ENCODE measurements around the gene RITA1. TPM values are rescaled to one million over a fixed set of nuclear protein-coding genes. Genes with fewer than 3 reads are reported as not detected.

RITA1 gene
- total RNA-seq, 2 experiments from 2014 or later: 21.0 to 22.6 TPM

- ChIA-PET POLR2A (no interaction called here), CTCF (no interaction called here)
- Mint-ChIP-seq H3K9me3 (ENCODE audit: insufficient read depth) (no peaks in the 10 kb centered on the region), H3K4me3 (no peak overlapping the region), H3K36me3 (ENCODE audit: low read depth) (no peaks in the 10 kb centered on the region), H3K27me3 (ENCODE audit: low read depth) (peaks cover 12% of the 10 kb centered on the region), H3K4me1 (ENCODE audit: low read depth) (no peaks in the 10 kb centered on the region), H3K27ac (no peak overlapping the region)
- ATAC-seq: no peak
- no peak for DNase-seq
Measured at GRCh38 chr12:113144806-113145205, 40.7 kb upstream of the RITA1 start.

- POLR2A ChIA-PET: no interaction called here
- Mint-ChIP-seq H3K4me3 (no peak overlapping the region), H3K27me3 (ENCODE audit: low read depth) (peaks cover 20% of the 10 kb centered on the region), H3K27ac (no peak overlapping the region), H3K9me3 (ENCODE audit: insufficient read depth) (no peaks in the 10 kb centered on the region), H3K4me1 (ENCODE audit: low read depth) (no peaks in the 10 kb centered on the region), H3K36me3 (ENCODE audit: low read depth) (no peaks in the 10 kb centered on the region)
- no peak for ATAC-seq
- CTCF ChIA-PET: no interaction called here
- DNase-seq: no peak
Measured at GRCh38 chr12:113145720-113146551, 39.6 kb upstream of the RITA1 start.

- ChIA-PET POLR2A (no interaction called here), CTCF (no interaction called here)
- peaks cover 22% of the 10 kb centered on the region for H3K27me3 Mint-ChIP-seq (ENCODE audit: low read depth)
- no peak for DNase-seq
- no peaks in the 10 kb centered on the region for H3K36me3 Mint-ChIP-seq (ENCODE audit: low read depth)
- H3K9me3 Mint-ChIP-seq (ENCODE audit: insufficient read depth): no peaks in the 10 kb centered on the region
- peaks cover 2% of the 10 kb centered on the region for H3K4me1 Mint-ChIP-seq (ENCODE audit: low read depth)
- no peak overlapping the region for H3K4me3 Mint-ChIP-seq
- H3K27ac Mint-ChIP-seq: no peak overlapping the region
- ATAC-seq: no peak
Measured at GRCh38 chr12:113146999-113147398, 38.5 kb upstream of the RITA1 start.

- ATAC-seq (peak; percentile 17), DNase-seq (no peak)
- peaks cover 31% of the 10 kb centered on the region for H3K27me3 Mint-ChIP-seq (ENCODE audit: low read depth)
- no peaks in the 10 kb centered on the region for H3K9me3 Mint-ChIP-seq (ENCODE audit: insufficient read depth)
- H3K4me3 Mint-ChIP-seq: no peak within 1 kb of the TSS
- peaks cover 19% of the 10 kb centered on the region for H3K4me1 Mint-ChIP-seq (ENCODE audit: low read depth)
- no peak within 1 kb of the TSS for H3K27ac Mint-ChIP-seq
- H3K36me3 Mint-ChIP-seq (ENCODE audit: low read depth): no peaks in the 10 kb centered on the region
- ChIA-PET CTCF (interaction anchor here (1.2 to 1.4 kb wide), 2 partner anchors 23 to 25 kb away, joined by 3 to 5 read pairs; no protein-coding TSS in a partner anchor), POLR2A (no interaction called here)
Measured at GRCh38 chr12:113149361-113150150, 36.0 kb upstream of the RITA1 start, which contains the start of gene CFAP73. TSS of gene CFAP73 (plus strand) at chr12:113149724. CDS start at chr12:113149858, 134 bp downstream.

- H3K36me3 Mint-ChIP-seq (ENCODE audit: low read depth): peaks cover under 1% of the 10 kb centered on the region
- H3K27me3 Mint-ChIP-seq (ENCODE audit: low read depth): peaks cover 23% of the 10 kb centered on the region
- ChIA-PET POLR2A (interaction anchor here (0.6 to 1.3 kb wide), 3 partner anchors 18 to 268 kb away, joined by 3 to 4 read pairs (median 3); no protein-coding TSS in a partner anchor), CTCF (interaction anchor here (1.3 to 4.5 kb wide), 3 partner anchors 16 to 53 kb away, joined by 5 to 27 read pairs (median 25); partner anchors contain the start of gene RASAL1)
- H3K27ac Mint-ChIP-seq: no peak overlapping the region
- no peak overlapping the region for H3K4me3 Mint-ChIP-seq
- no peak for ATAC-seq
- no peaks in the 10 kb centered on the region for H3K9me3 Mint-ChIP-seq (ENCODE audit: insufficient read depth)
- DNase-seq: no peak
- H3K4me1 Mint-ChIP-seq (ENCODE audit: low read depth): peaks cover 31% of the 10 kb centered on the region
Measured at GRCh38 chr12:113151655-113152054, 33.9 kb upstream of the RITA1 start.

- H3K27me3 Mint-ChIP-seq (ENCODE audit: low read depth): peaks cover 23% of the 10 kb centered on the region
- peaks cover 31% of the 10 kb centered on the region for H3K4me1 Mint-ChIP-seq (ENCODE audit: low read depth)
- no peaks in the 10 kb centered on the region for H3K9me3 Mint-ChIP-seq (ENCODE audit: insufficient read depth)
- no peak for DNase-seq
- ChIA-PET POLR2A (interaction anchor here (0.6 to 1.5 kb wide), 5 partner anchors 14 to 267 kb away, joined by 3 to 6 read pairs (median 4); partner anchors contain the start of genes DDX54 and RITA1), CTCF (interaction anchor here (0.9 to 4.5 kb wide), 13 partner anchors 13 to 246 kb away, joined by 3 to 27 read pairs (median 7); partner anchors contain the start of genes OAS1 and RASAL1)
- H3K36me3 Mint-ChIP-seq (ENCODE audit: low read depth): peaks cover 5% of the 10 kb centered on the region
- peak overlapping the region; percentile 61 for H3K27ac Mint-ChIP-seq
- peak overlapping the region; percentile 72 for H3K4me3 Mint-ChIP-seq
- no peak for ATAC-seq
Measured at GRCh38 chr12:113152196-113152834, 33.2 kb upstream of the RITA1 start.

- peak; percentile 75 for DNase-seq
- Mint-ChIP-seq H3K27me3 (ENCODE audit: low read depth) (peaks cover 21% of the 10 kb centered on the region), H3K9me3 (ENCODE audit: insufficient read depth) (no peaks in the 10 kb centered on the region), H3K4me1 (ENCODE audit: low read depth) (peaks cover 31% of the 10 kb centered on the region), H3K4me3 (peak overlapping the region; percentile 72), H3K36me3 (ENCODE audit: low read depth) (peaks cover 10% of the 10 kb centered on the region), H3K27ac (peak overlapping the region; percentile 70)
- ATAC-seq: peak; percentile 77
- ChIA-PET POLR2A (interaction anchor here (0.6 to 1.5 kb wide), 7 partner anchors 15 to 174 kb away, joined by 3 to 6 read pairs (median 3); partner anchors contain the start of genes DDX54, OAS2 and RITA1), CTCF (interaction anchor here (0.7 to 4.5 kb wide), 18 partner anchors 12 to 246 kb away, joined by 3 to 27 read pairs (median 4); partner anchors contain the start of genes OAS1 and RASAL1)
Measured at GRCh38 chr12:113152835-113153814, 32.4 kb upstream of the RITA1 start.

GRCh38 chr12:113154351-113154973, 31.1 kb upstream of the RITA1 start:
- ATAC-seq: no peak
- ChIA-PET POLR2A (interaction anchor here (1.2 kb wide), 1 partner anchor 20 kb away, joined by 3 read pairs; no protein-coding TSS in a partner anchor), CTCF (interaction anchor here (0.8 to 4.5 kb wide), 13 partner anchors 19 to 203 kb away, joined by 3 to 27 read pairs (median 4); partner anchors contain the start of gene RASAL1)
- Mint-ChIP-seq H3K36me3 (ENCODE audit: low read depth) (peaks cover 19% of the 10 kb centered on the region), H3K27me3 (ENCODE audit: low read depth) (peaks cover 19% of the 10 kb centered on the region), H3K4me1 (ENCODE audit: low read depth) (peaks cover 31% of the 10 kb centered on the region), H3K4me3 (peak overlapping the region; percentile 38), H3K27ac (no peak overlapping the region), H3K9me3 (ENCODE audit: insufficient read depth) (no peaks in the 10 kb centered on the region)
- DNase-seq: peak; percentile 32

- Mint-ChIP-seq H3K36me3 (ENCODE audit: low read depth) (peaks cover 19% of the 10 kb centered on the region), H3K27ac (no peak overlapping the region), H3K27me3 (ENCODE audit: low read depth) (peaks cover 16% of the 10 kb centered on the region), H3K4me3 (no peak overlapping the region), H3K9me3 (ENCODE audit: insufficient read depth) (no peaks in the 10 kb centered on the region), H3K4me1 (ENCODE audit: low read depth) (peaks cover 31% of the 10 kb centered on the region)
- POLR2A ChIA-PET: no interaction called here
- DNase-seq (no peak), ATAC-seq (no peak)
- CTCF ChIA-PET: interaction anchor here (2.8 to 4.5 kb wide), 3 partner anchors 19 to 106 kb away, joined by 17 to 25 read pairs (median 25); no protein-coding TSS in a partner anchor
Measured at GRCh38 chr12:113155060-113155459, 30.5 kb upstream of the RITA1 start.

- ChIA-PET POLR2A (no interaction called here), CTCF (interaction anchor here (4.5 kb wide), 1 partner anchor 18 kb away, joined by 25 read pairs; no protein-coding TSS in a partner anchor)
- peaks cover 12% of the 10 kb centered on the region for H3K27me3 Mint-ChIP-seq (ENCODE audit: low read depth)
- peaks cover 23% of the 10 kb centered on the region for H3K36me3 Mint-ChIP-seq (ENCODE audit: low read depth)
- ATAC-seq: no peak
- no peak overlapping the region for H3K27ac Mint-ChIP-seq
- peak; percentile 39 for DNase-seq
- H3K4me3 Mint-ChIP-seq: no peak overlapping the region
- peaks cover 32% of the 10 kb centered on the region for H3K4me1 Mint-ChIP-seq (ENCODE audit: low read depth)
- no peaks in the 10 kb centered on the region for H3K9me3 Mint-ChIP-seq (ENCODE audit: insufficient read depth)
Measured at GRCh38 chr12:113155646-113156045, 29.9 kb upstream of the RITA1 start.
